ENCODE data around the gene ST6GALNAC3. TPM values are rescaled to one million over a fixed set of nuclear protein-coding genes. Genes with fewer than 3 reads are reported as not detected.

The ST6GALNAC3 gene
- total RNA-seq, 1 experiment from 2014 or later = 4.8 TPM

DNA sequence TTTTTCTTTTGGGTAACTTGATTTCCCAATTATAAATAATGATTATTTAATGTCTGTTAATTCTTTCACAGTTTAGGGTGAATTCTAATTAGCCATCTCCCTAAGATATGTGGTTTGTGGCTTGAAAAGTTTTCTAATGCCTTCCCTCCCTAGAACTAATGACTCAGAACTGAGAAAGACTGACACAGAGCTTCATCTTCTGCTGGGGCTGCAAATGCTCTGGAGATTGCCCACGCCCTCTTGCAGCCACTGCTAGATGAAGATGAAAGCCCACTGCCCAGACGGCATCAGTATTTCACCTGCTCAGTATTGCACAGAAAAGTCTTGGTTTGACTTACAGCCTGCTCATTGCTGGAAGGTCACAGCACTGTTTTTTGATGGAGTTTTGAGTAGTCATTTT, 101.5 kb downstream of the ST6GALNAC3 start:
- Histone ChIP-seq H3K9ac (ENCODE audit: low read length) (peak overlapping the region; percentile 52), H3K79me2 (ENCODE audit: low read length) (no peaks in the 10 kb centered on the region), H2AFZ (ENCODE audit: low read length) (peak overlapping the region; percentile 4; the same call in 1 of the 2 replicates), H3K4me2 (ENCODE audit: low read depth, low read length, poor library complexity, severe bottlenecking) (peak overlapping the region; percentile 34), H3K27ac (ENCODE audit: low read length) (peak overlapping the region; percentile 88), H3K4me1 (ENCODE audit: low read length) (peaks cover 74% of the 10 kb centered on the region), H3K27me3 (ENCODE audit: low read length) (no peaks in the 10 kb centered on the region), H4K20me1 (ENCODE audit: insufficient read depth, low read depth, low read length) (no peaks in the 10 kb centered on the region), H3K9me3 (ENCODE audit: low read length) (no peaks in the 10 kb centered on the region), H3K9me2 (replicated peaks; ENCODE audit: insufficient read depth, low read length) (no peaks in the 10 kb centered on the region), H3K36me3 (ENCODE audit: insufficient read depth, low read length) (no peaks in the 10 kb centered on the region), H3K4me3 (ENCODE audit: low read length) (no peak overlapping the region)
- DNase-seq = peak; percentile 75

GRCh38 chr1:76177615-76178014, 103.1 kb downstream of the ST6GALNAC3 start:
- H2AFZ ChIP-seq (ENCODE audit: low read length) = peak overlapping the region; percentile 61
- no peaks in the 10 kb centered on the region for H3K79me2 ChIP-seq (ENCODE audit: low read length)
- no peaks in the 10 kb centered on the region for H3K27me3 ChIP-seq (ENCODE audit: low read length)
- H3K4me3 ChIP-seq (ENCODE audit: low read length) = no peak overlapping the region
- no peaks in the 10 kb centered on the region for H3K36me3 ChIP-seq (ENCODE audit: insufficient read depth, low read length)
- H3K27ac ChIP-seq (ENCODE audit: low read length) = peak overlapping the region; percentile 88
- DNase-seq = no peak
- H3K4me2 ChIP-seq (ENCODE audit: low read depth, low read length, poor library complexity, severe bottlenecking) = peak overlapping the region; percentile 34
- 0 out of 2 replicates have a peak overlapping the region, but pooled peaks have one; percentile 25 for H3K9ac ChIP-seq (ENCODE audit: low read length)
- H3K4me1 ChIP-seq (ENCODE audit: low read length) = peaks cover 74% of the 10 kb centered on the region
- no peaks in the 10 kb centered on the region for H3K9me2 ChIP-seq (replicated peaks; ENCODE audit: insufficient read depth, low read length)
- no peaks in the 10 kb centered on the region for H3K9me3 ChIP-seq (ENCODE audit: low read length)
- H4K20me1 ChIP-seq (ENCODE audit: insufficient read depth, low read depth, low read length) = no peaks in the 10 kb centered on the region

GRCh38 chr1:76179219-76179698, 104.7 kb downstream of the ST6GALNAC3 start:
- H3K27ac ChIP-seq (ENCODE audit: low read length) = peak overlapping the region; percentile 88
- no peak for DNase-seq
- no peaks in the 10 kb centered on the region for H3K9me2 ChIP-seq (replicated peaks; ENCODE audit: insufficient read depth, low read length)
- H3K4me3 ChIP-seq (ENCODE audit: low read length) = no peak overlapping the region
- H3K4me2 ChIP-seq (ENCODE audit: low read depth, low read length, poor library complexity, severe bottlenecking) = peak overlapping the region; percentile 6
- no peaks in the 10 kb centered on the region for H3K27me3 ChIP-seq (ENCODE audit: low read length)
- H2AFZ ChIP-seq (ENCODE audit: low read length) = peak overlapping the region; percentile 72
- peaks cover 81% of the 10 kb centered on the region for H3K4me1 ChIP-seq (ENCODE audit: low read length)
- no peaks in the 10 kb centered on the region for H3K79me2 ChIP-seq (ENCODE audit: low read length)
- H4K20me1 ChIP-seq (ENCODE audit: insufficient read depth, low read depth, low read length) = no peaks in the 10 kb centered on the region
- no peak overlapping the region for H3K9ac ChIP-seq (ENCODE audit: low read length)
- H3K36me3 ChIP-seq (ENCODE audit: insufficient read depth, low read length) = no peaks in the 10 kb centered on the region
- no peaks in the 10 kb centered on the region for H3K9me3 ChIP-seq (ENCODE audit: low read length)

DNA sequence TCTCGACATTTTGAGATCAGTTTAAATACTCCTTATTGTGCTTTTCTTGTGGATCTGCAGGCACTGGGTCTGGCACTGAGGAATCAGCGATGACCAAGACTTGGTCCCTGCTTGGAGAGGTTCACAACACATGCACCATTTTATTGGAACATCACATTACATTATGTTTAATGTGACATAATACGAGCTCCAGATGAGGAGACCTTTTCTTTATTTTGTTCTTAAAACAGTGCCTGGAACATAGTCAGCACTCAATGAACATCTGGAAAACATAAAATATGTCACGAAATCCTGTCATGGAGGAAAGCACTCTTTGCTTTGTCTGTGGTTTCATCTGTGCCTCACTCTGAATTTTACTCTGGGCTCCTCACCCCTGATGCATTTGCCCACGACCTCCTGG, 110.7 kb downstream of the ST6GALNAC3 start:
- Histone ChIP-seq H3K4me3 (ENCODE audit: low read length) (no peak overlapping the region), H3K27me3 (ENCODE audit: low read length) (no peaks in the 10 kb centered on the region), H4K20me1 (ENCODE audit: insufficient read depth, low read depth, low read length) (no peaks in the 10 kb centered on the region), H3K4me1 (ENCODE audit: low read length) (peaks cover 69% of the 10 kb centered on the region), H2AFZ (ENCODE audit: low read length) (peak overlapping the region; percentile 11), H3K27ac (ENCODE audit: low read length) (peak overlapping the region; percentile 65), H3K9me3 (ENCODE audit: low read length) (no peaks in the 10 kb centered on the region), H3K36me3 (ENCODE audit: insufficient read depth, low read length) (no peaks in the 10 kb centered on the region), H3K9ac (ENCODE audit: low read length) (peak overlapping the region; percentile 38), H3K9me2 (replicated peaks; ENCODE audit: insufficient read depth, low read length) (no peaks in the 10 kb centered on the region), H3K79me2 (ENCODE audit: low read length) (no peaks in the 10 kb centered on the region), H3K4me2 (ENCODE audit: low read depth, low read length, poor library complexity, severe bottlenecking) (peak overlapping the region; percentile 7)
- DNase-seq = no peak

GRCh38 chr1:76186554-76187170, 112.1 kb downstream of the ST6GALNAC3 start:
- Histone ChIP-seq H3K4me3 (ENCODE audit: low read length) (no peak overlapping the region), H3K4me2 (ENCODE audit: low read depth, low read length, poor library complexity, severe bottlenecking) (no peak overlapping the region), H3K9me3 (ENCODE audit: low read length) (no peaks in the 10 kb centered on the region), H3K27ac (ENCODE audit: low read length) (peak overlapping the region; percentile 65; the same call in 1 of the 2 replicates), H2AFZ (ENCODE audit: low read length) (0 out of 2 replicates have a peak overlapping the region, but pooled peaks have one; percentile 44), H3K4me1 (ENCODE audit: low read length) (peaks cover 74% of the 10 kb centered on the region), H3K27me3 (ENCODE audit: low read length) (no peaks in the 10 kb centered on the region), H3K9ac (ENCODE audit: low read length) (no peak overlapping the region), H3K9me2 (replicated peaks; ENCODE audit: insufficient read depth, low read length) (no peaks in the 10 kb centered on the region), H3K36me3 (ENCODE audit: insufficient read depth, low read length) (no peaks in the 10 kb centered on the region), H4K20me1 (ENCODE audit: insufficient read depth, low read depth, low read length) (no peaks in the 10 kb centered on the region), H3K79me2 (ENCODE audit: low read length) (no peaks in the 10 kb centered on the region)
- no peak for DNase-seq

DNA sequence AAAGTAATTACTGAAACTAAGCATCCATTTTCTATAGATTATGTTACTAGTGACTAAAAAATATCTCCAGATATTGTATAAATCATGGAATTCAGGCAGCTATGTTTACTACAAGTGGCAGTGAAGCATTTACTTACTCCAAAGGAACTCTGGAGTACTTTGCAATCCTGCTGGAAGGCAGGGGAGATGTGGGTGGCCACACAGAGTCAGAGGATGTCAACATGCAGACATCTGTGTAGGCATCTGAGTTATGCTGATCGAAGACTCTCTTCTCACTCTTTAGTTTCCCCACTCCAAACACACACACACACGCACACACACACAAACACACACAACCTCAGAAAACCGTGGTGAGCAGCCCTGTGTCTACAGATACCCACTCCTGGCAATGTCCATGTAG, 112.9 kb downstream of the ST6GALNAC3 start:
- H3K9ac ChIP-seq (ENCODE audit: low read length) = no peak overlapping the region
- H3K27me3 ChIP-seq (ENCODE audit: low read length) = no peaks in the 10 kb centered on the region
- DNase-seq = no peak
- H3K36me3 ChIP-seq (ENCODE audit: insufficient read depth, low read length) = no peaks in the 10 kb centered on the region
- no peaks in the 10 kb centered on the region for H3K79me2 ChIP-seq (ENCODE audit: low read length)
- H2AFZ ChIP-seq (ENCODE audit: low read length) = peak overlapping the region; percentile 44; the same call in 1 of the 2 replicates
- H4K20me1 ChIP-seq (ENCODE audit: insufficient read depth, low read depth, low read length) = no peaks in the 10 kb centered on the region
- no peak overlapping the region for H3K4me3 ChIP-seq (ENCODE audit: low read length)
- H3K9me3 ChIP-seq (ENCODE audit: low read length) = no peaks in the 10 kb centered on the region
- peaks cover 74% of the 10 kb centered on the region for H3K4me1 ChIP-seq (ENCODE audit: low read length)
- H3K9me2 ChIP-seq (replicated peaks; ENCODE audit: insufficient read depth, low read length) = no peaks in the 10 kb centered on the region
- peak overlapping the region; percentile 65 for H3K27ac ChIP-seq (ENCODE audit: low read length)
- H3K4me2 ChIP-seq (ENCODE audit: low read depth, low read length, poor library complexity, severe bottlenecking) = no peak overlapping the region

DNA sequence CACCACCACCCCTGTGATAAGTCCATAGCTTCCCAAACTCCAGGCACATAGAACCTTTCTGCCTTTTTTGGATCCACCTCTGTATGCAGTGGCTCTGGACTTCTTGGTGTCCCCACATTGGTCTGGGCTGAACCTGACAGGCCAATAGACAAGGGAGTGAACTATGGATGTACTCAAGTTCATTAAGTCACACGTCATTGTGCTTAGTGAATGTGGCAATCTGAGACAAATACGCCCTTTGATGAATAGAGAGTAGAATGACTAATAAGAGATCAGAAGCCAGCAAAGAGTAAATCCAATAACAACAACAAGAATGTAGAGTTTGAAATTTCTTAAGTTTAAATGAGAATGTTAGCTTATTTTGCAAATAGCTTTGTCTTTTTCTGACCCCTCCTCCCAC, 114.8 kb downstream of the ST6GALNAC3 start:
- Histone ChIP-seq H3K4me3 (ENCODE audit: low read length) (no peak overlapping the region), H3K9me3 (ENCODE audit: low read length) (no peaks in the 10 kb centered on the region), H4K20me1 (ENCODE audit: insufficient read depth, low read depth, low read length) (no peaks in the 10 kb centered on the region), H3K27me3 (ENCODE audit: low read length) (no peaks in the 10 kb centered on the region), H2AFZ (ENCODE audit: low read length) (no peak overlapping the region), H3K4me2 (ENCODE audit: low read depth, low read length, poor library complexity, severe bottlenecking) (no peak overlapping the region), H3K9ac (ENCODE audit: low read length) (no peak overlapping the region), H3K4me1 (ENCODE audit: low read length) (peaks cover 80% of the 10 kb centered on the region), H3K79me2 (ENCODE audit: low read length) (no peaks in the 10 kb centered on the region), H3K36me3 (ENCODE audit: insufficient read depth, low read length) (no peaks in the 10 kb centered on the region), H3K9me2 (replicated peaks; ENCODE audit: insufficient read depth, low read length) (no peaks in the 10 kb centered on the region), H3K27ac (ENCODE audit: low read length) (peak overlapping the region; percentile 93)
- DNase-seq = no peak

- Histone ChIP-seq H3K4me2 (ENCODE audit: low read depth, low read length, poor library complexity, severe bottlenecking) (peak overlapping the region; percentile 50), H3K9me3 (ENCODE audit: low read length) (no peaks in the 10 kb centered on the region), H3K27ac (ENCODE audit: low read length) (peak overlapping the region; percentile 93), H3K9me2 (replicated peaks; ENCODE audit: insufficient read depth, low read length) (no peaks in the 10 kb centered on the region), H2AFZ (ENCODE audit: low read length) (no peak overlapping the region), H3K27me3 (ENCODE audit: low read length) (no peaks in the 10 kb centered on the region), H3K9ac (ENCODE audit: low read length) (peak overlapping the region; percentile 55), H3K4me1 (ENCODE audit: low read length) (peaks cover 78% of the 10 kb centered on the region), H3K36me3 (ENCODE audit: insufficient read depth, low read length) (no peaks in the 10 kb centered on the region), H3K79me2 (ENCODE audit: low read length) (no peaks in the 10 kb centered on the region), H3K4me3 (ENCODE audit: low read length) (no peak overlapping the region; the same call in 1 of the 2 replicates), H4K20me1 (ENCODE audit: insufficient read depth, low read depth, low read length) (no peaks in the 10 kb centered on the region)
- peak; percentile 72 for DNase-seq
Measured at GRCh38 chr1:76190749-76191424, 116.3 kb downstream of the ST6GALNAC3 start.
